SIG-M5 treated with dmso at 0.1 percent for 504 hours (cell line): ENCODE data around the gene PACS1.

Source experiments
- DNase-seq: peaks from one replicate; lab custom pipeline; 2025; ENCODE audit not compliant: unreplicated experiment; lab: John Stamatoyannopoulos, UW

The PACS1 gene

GRCh38 chr11:66282468-66283455, 212.7 kb downstream of the PACS1 start:
- DNase-seq, result peak; percentile 94

- no peak for DNase-seq
Observed at GRCh38 chr11:66283461-66284105, 213.5 kb downstream of the PACS1 start.

- DNase-seq, result no peak
Observed at GRCh38 chr11:66284526-66285078, 214.5 kb downstream of the PACS1 start.

GRCh38 chr11:66285250-66285947, 215.3 kb downstream of the PACS1 start:
- DNase-seq, result no peak

- no peak for DNase-seq
Observed at GRCh38 chr11:66286699-66287098, 216.6 kb downstream of the PACS1 start.

- no peak for DNase-seq
Observed at GRCh38 chr11:66287211-66287888, 217.3 kb downstream of the PACS1 start.

- no peak for DNase-seq
Observed at GRCh38 chr11:66287889-66288670, 218.0 kb downstream of the PACS1 start.

- peak; percentile 99 for DNase-seq
Observed at GRCh38 chr11:66288671-66289547, 218.8 kb downstream of the PACS1 start, which contains the start of gene YIF1A. YIF1A (minus strand) TSS chr11:66289143; CDS start chr11:66288985, 158 bp downstream.

GRCh38 chr11:66289548-66290329, 219.7 kb downstream of the PACS1 start:
- DNase-seq, result peak; percentile 79

- DNase-seq, result no peak
Observed at GRCh38 chr11:66290330-66290621, 220.2 kb downstream of the PACS1 start.

- no peak for DNase-seq
Observed at GRCh38 chr11:66291303-66291705, 221.2 kb downstream of the PACS1 start.

GRCh38 chr11:66291706-66292542, 221.9 kb downstream of the PACS1 start, which contains the start of gene TMEM151A:
TMEM151A (plus strand) TSS chr11:66291894; CDS start chr11:66292014, 120 bp downstream.
- no peak for DNase-seq

GRCh38 chr11:66292543-66293332, 222.7 kb downstream of the PACS1 start:
- no peak for DNase-seq

- no peak for DNase-seq
Observed at GRCh38 chr11:66293352-66293751, 223.3 kb downstream of the PACS1 start.

GRCh38 chr11:66293777-66294625, 223.9 kb downstream of the PACS1 start:
- no peak for DNase-seq
